ENCODE data around the gene COL18A1. TPM values are rescaled to one million over a fixed set of nuclear protein-coding genes. Genes with fewer than 3 reads are reported as not detected.

COL18A1 gene
- polyA plus RNA-seq, 1 of the 3 experiments (the other 2 are of a cell fraction), result 118 TPM

GRCh38 chr21:45555557-45556301, 150.8 kb downstream of the COL18A1 start (continued):
- TF ChIP-seq REST (IDR thresholded peaks at IDR 0.05; ENCODE audit: low read depth, low read length), result no peak
- TF ChIP-seq EP300 (IDR thresholded peaks at IDR 0.05; ENCODE audit: borderline replicate concordance in 1 of 2, low read depth in 1 of 2, low read length in 1 of 2), result peak in 1 of 2 experiments; percentile 13; a peak in 1 of 4 replicates
- TF ChIP-seq CHD2 (IDR thresholded peaks at IDR 0.05; ENCODE audit: low read length, partially characterized antibody), result peak; percentile 18
- peak; percentile 95 for TF ChIP-seq MAX (IDR thresholded peaks at IDR 0.05; ENCODE audit: low read depth)
- TF ChIP-seq JUND (IDR thresholded peaks at IDR 0.05), result no peak
- peak; percentile 53 for TF ChIP-seq NRF1 (IDR thresholded peaks at IDR 0.05; ENCODE audit: low read depth, low read length)
- 0 out of 2 replicates have a peak, but pooled peaks have one; percentile 69 for TF ChIP-seq SIN3A (IDR thresholded peaks at IDR 0.05; ENCODE audit: borderline replicate concordance, low read depth, low read length)
- TF ChIP-seq RCOR1 (IDR thresholded peaks at IDR 0.05; ENCODE audit: low read length), result no peak; the same call in 1 of the 2 replicates
- peak; percentile 81 for TF ChIP-seq ELF1 (IDR thresholded peaks at IDR 0.05)
- TF ChIP-seq FOXJ3 (CRISPR knock-in tag; IDR thresholded peaks at IDR 0.05), result peak; percentile 40; the same call in 1 of the 2 replicates
- peak; percentile 87 for TF ChIP-seq MXI1 (IDR thresholded peaks at IDR 0.05; ENCODE audit: low read depth, low read length)
- peak; percentile 93 for TF ChIP-seq SMC3 (IDR thresholded peaks at IDR 0.05; ENCODE audit: low read depth, low read length)
- no peak for TF ChIP-seq FOSL2 (IDR thresholded peaks at IDR 0.05; ENCODE audit: borderline replicate concordance, low read depth)

GRCh38 chr21:45556302-45556644, 151.3 kb downstream of the COL18A1 start:
- no peak for DNase-seq
- Histone ChIP-seq H3K36me3 (replicated peaks in 1 of 2; ENCODE audit: control insufficient read depth in 1 of 2, insufficient read depth in 2 of 2, low read length in 1 of 2) (no peaks in the 10 kb centered on the region), H3K4me1 (ENCODE audit: control insufficient read depth in 1 of 2, insufficient read depth in 2 of 2, low read depth in 1 of 2, low read length in 1 of 2) (peaks cover 0 to 18% of the 10 kb centered on the region in 2 experiments; a peak in 1 of 4 replicates), H3F3A (replicated peaks; ENCODE audit: insufficient read depth) (peaks cover 6% of the 10 kb centered on the region), H3K4me2 (peak overlapping the region; percentile 98), H3K9me2 (no peaks in the 10 kb centered on the region), H3K4me3 (ENCODE audit: low read depth in 2 of 2, low read length in 1 of 2) (peak overlapping the region; percentile 58 to 70), H2AFZ (ENCODE audit: low read depth) (peak overlapping the region; percentile 86; the same call in 1 of the 2 replicates), H3K9ac (peak overlapping the region; percentile 71; the same call in 1 of the 2 replicates), H3K27me3 (ENCODE audit: insufficient read depth) (no peaks in the 10 kb centered on the region), H4K20me1 (ENCODE audit: insufficient read depth) (no peaks in the 10 kb centered on the region), H3K79me2 (ENCODE audit: insufficient read depth) (no peaks in the 10 kb centered on the region), H3K9me3 (no peaks in the 10 kb centered on the region), H3K27ac (ENCODE audit: low read depth in 2 of 2, low read length in 1 of 2) (peak overlapping the region; percentile 67 to 85)
- CTCF ChIA-PET, result interaction anchor here (0.6 to 7.4 kb wide), 79 partner anchors 8 to 684 kb away, joined by 3 to 135 read pairs (median 5); no protein-coding TSS in a partner anchor
- 34% methylated on average over 12 of the region's 12 CpGs for WGBS (ENCODE audit: low lambda C conversion rate)
- no peak for TF ChIP-seq MAX (IDR thresholded peaks at IDR 0.05; ENCODE audit: low read depth)
- POLR2A ChIA-PET, result interaction anchor here (0.6 to 2.2 kb wide), 16 partner anchors 12 to 671 kb away, joined by 3 to 18 read pairs (median 4); no protein-coding TSS in a partner anchor
